Epithelial cell of proximal tubule (primary cell): ENCODE measurements around the gene PRMT5. TPM values are rescaled to one million over a fixed set of nuclear protein-coding genes. Genes with fewer than 3 reads are reported as not detected.

Experiments used
- DNase-seq: peaks from one replicate; pipeline ENCODE4 v3.0.0-alpha.2; 2011; ENCODE audit warnings: low read depth
- H3K4me3 ChIP-seq: 2 replicates; pipeline ENCODE4 v1.5.1; 2011; ENCODE audit warnings: low read depth, mild to moderate bottlenecking, low read length
- total RNA-seq: library from RNA; depleted of rRNA; stranded (reverse); fragments of >200 nt; gene quantifications from 2 replicates; pipeline ENCODE4 v1.2.3, GENCODE V29; 2015
- TF ChIP-seq, protein P1 (sequence below): conservative IDR thresholded peaks from 2 replicates; pipeline ENCODE4 v1.5.1; 2012; ENCODE audit warnings: low read depth, mild to moderate bottlenecking, low read length

The PRMT5 gene
- total RNA-seq, 1 donor from 2014 or later: 70.5 TPM

DNA sequence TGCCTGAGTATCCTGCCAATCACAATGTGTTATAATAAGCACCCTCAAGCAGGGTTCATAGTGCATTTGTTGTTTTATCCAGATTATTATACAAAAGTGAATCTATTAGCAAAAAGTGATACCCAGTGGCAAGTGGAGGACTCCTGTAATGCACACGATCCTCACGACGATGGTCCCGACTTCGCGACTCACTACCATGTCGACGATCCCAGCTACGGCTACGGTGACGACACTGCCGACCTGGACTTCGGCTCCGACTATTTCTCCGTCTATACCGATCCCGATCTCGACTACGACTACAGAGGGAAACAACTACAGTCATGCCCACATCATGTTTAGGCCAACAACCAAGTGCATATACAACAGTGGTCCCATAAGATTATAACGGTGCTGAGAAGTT is 23.1 kb downstream of the PRMT5 start:
- no peak overlapping the region for H3K4me3 ChIP-seq
- TF ChIP-seq, protein P1, sequence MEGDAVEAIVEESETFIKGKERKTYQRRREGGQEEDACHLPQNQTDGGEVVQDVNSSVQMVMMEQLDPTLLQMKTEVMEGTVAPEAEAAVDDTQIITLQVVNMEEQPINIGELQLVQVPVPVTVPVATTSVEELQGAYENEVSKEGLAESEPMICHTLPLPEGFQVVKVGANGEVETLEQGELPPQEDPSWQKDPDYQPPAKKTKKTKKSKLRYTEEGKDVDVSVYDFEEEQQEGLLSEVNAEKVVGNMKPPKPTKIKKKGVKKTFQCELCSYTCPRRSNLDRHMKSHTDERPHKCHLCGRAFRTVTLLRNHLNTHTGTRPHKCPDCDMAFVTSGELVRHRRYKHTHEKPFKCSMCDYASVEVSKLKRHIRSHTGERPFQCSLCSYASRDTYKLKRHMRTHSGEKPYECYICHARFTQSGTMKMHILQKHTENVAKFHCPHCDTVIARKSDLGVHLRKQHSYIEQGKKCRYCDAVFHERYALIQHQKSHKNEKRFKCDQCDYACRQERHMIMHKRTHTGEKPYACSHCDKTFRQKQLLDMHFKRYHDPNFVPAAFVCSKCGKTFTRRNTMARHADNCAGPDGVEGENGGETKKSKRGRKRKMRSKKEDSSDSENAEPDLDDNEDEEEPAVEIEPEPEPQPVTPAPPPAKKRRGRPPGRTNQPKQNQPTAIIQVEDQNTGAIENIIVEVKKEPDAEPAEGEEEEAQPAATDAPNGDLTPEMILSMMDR: no peak

DNA sequence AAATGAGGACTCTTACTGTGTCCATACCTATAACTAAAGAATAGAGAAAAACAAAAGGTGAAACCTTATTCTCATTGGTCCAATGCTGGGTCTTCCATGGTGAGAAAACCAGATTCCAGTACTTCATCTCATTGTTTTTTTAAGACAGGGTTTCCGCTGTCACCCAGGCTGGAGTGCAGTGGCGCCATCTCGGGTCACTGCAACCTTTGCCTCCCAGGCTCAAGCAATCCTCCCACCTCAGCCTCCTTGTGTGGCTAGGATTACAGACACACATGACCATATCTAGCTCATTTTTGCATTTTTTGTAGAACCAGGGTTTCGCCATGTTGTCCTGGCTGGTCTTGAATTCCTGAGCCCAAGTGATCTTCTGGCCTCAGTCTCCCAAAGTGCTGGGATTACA is 23.5 kb downstream of the PRMT5 start:
- DNase-seq: no peak
- TF ChIP-seq, protein P1: no peak
- H3K4me3 ChIP-seq: no peak overlapping the region

More for the DNA sequence above, 23.1 kb downstream of the PRMT5 start:
- DNase-seq: no peak

DNA sequence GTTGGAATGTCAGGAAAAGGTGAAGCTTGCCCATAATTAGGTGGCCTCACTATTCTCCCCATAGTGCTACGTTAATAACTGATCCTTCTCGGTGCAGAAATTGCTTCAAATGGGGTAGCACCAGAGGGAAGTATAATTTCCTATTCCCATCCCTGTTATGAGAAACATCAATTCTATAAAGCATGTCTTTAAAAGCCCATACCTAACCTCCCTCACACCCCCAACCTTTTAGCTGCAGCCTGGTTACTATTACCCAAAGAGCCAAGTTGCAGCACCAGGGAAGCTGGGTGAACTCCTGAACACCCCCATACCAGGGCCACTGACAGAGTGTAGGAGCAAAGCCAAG is 25.5 kb downstream of the PRMT5 start:
- H3K4me3 ChIP-seq: no peak overlapping the region
- TF ChIP-seq, protein P1: no peak
- no peak for DNase-seq

DNA sequence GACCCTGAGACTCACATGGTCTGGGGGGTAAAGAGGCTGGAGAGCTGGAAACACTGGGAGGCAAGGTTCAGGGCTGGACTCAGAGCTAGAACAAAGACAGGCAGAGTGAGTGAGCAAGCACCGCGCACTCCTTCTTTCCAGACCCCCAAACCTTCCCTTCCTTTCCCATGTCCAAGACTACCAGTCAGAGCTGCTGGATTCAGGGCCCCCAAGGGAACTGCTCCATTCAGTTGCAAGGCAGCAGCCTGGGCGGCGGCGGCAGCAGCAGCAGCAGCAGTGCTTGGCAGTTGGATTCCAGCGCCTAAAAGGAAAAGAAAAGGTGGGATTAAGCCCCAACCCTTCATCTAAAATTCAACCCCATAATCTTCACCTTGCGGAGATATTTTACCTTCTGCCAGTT is 27.4 kb downstream of the PRMT5 start:
- no peak overlapping the region for H3K4me3 ChIP-seq
- no peak for DNase-seq
- TF ChIP-seq, protein P1: no peak

DNA sequence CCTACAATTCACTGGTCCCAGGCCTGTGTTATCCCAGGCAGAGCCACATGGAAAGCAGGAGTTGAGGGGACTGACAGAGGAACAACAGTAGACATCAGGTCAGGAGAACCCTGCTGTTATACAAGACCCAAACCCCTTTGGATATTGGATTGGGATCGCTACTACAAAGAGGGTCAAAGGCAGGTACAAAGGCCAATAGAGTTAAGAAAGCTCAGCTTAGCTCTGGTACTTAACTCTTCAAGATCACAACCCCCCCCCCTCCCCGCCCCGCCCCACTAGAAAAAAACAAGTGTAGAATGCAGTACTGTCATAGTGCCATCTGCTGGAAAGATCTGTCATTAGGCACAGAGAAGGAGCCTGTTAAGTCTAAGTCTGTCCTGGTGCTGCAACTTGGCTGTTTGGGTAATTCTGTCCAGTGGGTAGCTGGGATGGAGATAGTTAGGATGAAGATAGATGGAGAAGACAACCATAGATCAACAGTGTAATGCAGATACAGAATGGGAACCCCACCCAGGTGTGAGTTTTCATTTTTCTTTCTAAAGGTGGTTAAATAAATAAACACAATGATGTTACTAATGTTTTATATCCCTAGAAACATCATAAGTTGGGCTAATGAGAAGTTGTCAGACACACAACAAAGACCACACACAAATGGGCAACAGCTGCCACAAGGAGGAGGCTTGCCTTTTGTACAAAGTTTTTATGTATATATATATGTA is 28.9 kb downstream of the PRMT5 start:
- TF ChIP-seq, protein P1: peak; percentile 70
- DNase-seq: no peak
- no peak overlapping the region for H3K4me3 ChIP-seq

DNA sequence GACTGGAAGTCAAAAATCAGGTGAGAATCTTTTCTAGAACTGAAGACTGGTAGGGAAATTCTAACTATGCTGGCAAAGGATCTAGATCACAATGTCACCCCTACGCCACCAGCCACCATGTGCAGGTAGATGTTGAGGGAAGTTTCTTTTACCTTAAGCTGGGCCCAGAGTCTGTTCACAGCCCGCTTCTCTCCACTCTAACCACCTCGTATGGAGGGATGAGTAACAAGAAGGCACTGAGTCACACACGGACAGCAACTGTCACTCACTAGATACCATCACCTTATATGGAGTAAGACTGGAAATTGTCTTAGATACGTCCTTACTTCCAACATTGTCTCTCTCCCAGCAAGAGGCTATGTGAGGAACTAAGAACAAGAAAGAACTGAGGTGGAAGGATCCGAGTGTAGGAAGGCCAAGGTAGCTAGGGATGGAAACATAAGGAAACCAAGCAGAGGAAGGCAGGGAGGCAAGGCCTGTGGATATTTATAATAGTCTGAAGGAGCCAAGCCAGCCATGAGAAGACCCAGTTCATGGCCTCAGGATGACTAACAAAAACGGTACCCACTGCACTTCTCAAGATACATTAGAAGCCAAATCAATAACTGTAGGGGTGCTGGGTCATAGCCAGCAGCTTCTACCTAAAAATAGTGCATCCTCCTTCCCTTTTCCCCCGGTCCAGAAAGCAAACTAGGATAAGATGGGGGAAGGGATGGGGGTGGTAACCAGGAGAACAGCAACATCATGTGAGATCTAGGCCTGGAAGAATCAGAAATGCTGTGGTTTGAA is 30.7 kb downstream of the PRMT5 start:
- TF ChIP-seq, protein P1: no peak
- peak; percentile 64 for DNase-seq
- H3K4me3 ChIP-seq: no peak overlapping the region
